Activated CD4-positive, alpha-beta memory T cell treated with anti-CD3 and anti-CD28 coated beads for 36 hours (primary cell): Measurements from ENCODE around the gene ASMT. TPM values are rescaled to one million over a fixed set of nuclear protein-coding genes. Genes with fewer than 3 reads are reported as not detected.
"Not testable (repeated sequence)": the region's sequence is repeated elsewhere in the genome, so short reads cannot be mapped to it uniquely, and the experiment has no call there.

Experiments
- CTCF ChIA-PET: fragments of 350-600 bp; sonication (Branson Sonifier 250); formaldehyde crosslinking; loops from one replicate; lab custom pipeline; 2021; ENCODE audit warnings: antibody characterized with exemption, inconsistent platforms; lab: Charles Lee
- POLR2A ChIA-PET: fragments of 350-600 bp; sonication (Branson Sonifier 250); formaldehyde crosslinking; loops from one replicate; lab custom pipeline; 2021; ENCODE audit warnings: antibody characterized with exemption; lab: Charles Lee
- DNase-seq: peaks from one replicate; pipeline ENCODE4 v3.0.0-alpha.2; 2020
- H3K27ac Mint-ChIP-seq: one replicate; pipeline ENCODE4 v1.8.0; 2021; ENCODE audit warnings: mixed read lengths
- H3K27me3 Mint-ChIP-seq: one replicate; pipeline ENCODE4 v1.8.0; 2021; ENCODE audit warnings: mixed read lengths
- H3K36me3 Mint-ChIP-seq: one replicate; pipeline ENCODE4 v1.8.0; 2021; ENCODE audit warnings: mixed read lengths
- H3K4me1 Mint-ChIP-seq: one replicate; pipeline ENCODE4 v1.8.0; 2021; ENCODE audit warnings: low read depth, mixed read lengths
- H3K4me3 Mint-ChIP-seq: one replicate; pipeline ENCODE4 v1.8.0; 2021; ENCODE audit warnings: mild to moderate bottlenecking, mixed read lengths
- H3K9me3 Mint-ChIP-seq: one replicate; pipeline ENCODE4 v1.8.0; 2021; ENCODE audit warnings: mixed read lengths
- intact Hi-C: fragments of 100-400 bp; cut with micrococcal nuclease; formaldehyde crosslinking; loops from one replicate; pipeline ENCODE4 v1.15.1; 2023
- total RNA-seq, 2 experiments: library from RNA; stranded (reverse); gene quantifications; one replicate each; pipeline ENCODE4 v1.2.3, GENCODE V29; 2021

The ASMT gene
- total RNA-seq, 2 experiments from 2014 or later = 0.52 to 1.1 TPM

GRCh38 chrX:1623691-1624090 lies 8.8 kb downstream of the ASMT start:
- CTCF ChIA-PET = no interaction called here
- POLR2A ChIA-PET = no interaction called here
- Mint-ChIP-seq H3K9me3 (no peaks in the 10 kb centered on the region), H3K36me3 (no peaks in the 10 kb centered on the region), H3K27me3 (no peaks in the 10 kb centered on the region), H3K27ac (no peak overlapping the region), H3K4me3 (no peak overlapping the region), H3K4me1 (peaks cover 13% of the 10 kb centered on the region)
- intact Hi-C loops = no loop called here
- DNase-seq = no peak

- intact Hi-C loops, H3K9me3 Mint-ChIP-seq, H3K27ac Mint-ChIP-seq, H3K36me3 Mint-ChIP-seq, H3K4me3 Mint-ChIP-seq, POLR2A ChIA-PET, CTCF ChIA-PET, H3K27me3 Mint-ChIP-seq: not testable (repeated sequence)
- peak; percentile 59 for DNase-seq
- H3K4me1 Mint-ChIP-seq = peaks cover 13% of the 10 kb centered on the region
Observed at GRCh38 chrX:1624158-1624860, 9.4 kb downstream of the ASMT start.

- H3K4me3 Mint-ChIP-seq, H3K27ac Mint-ChIP-seq, POLR2A ChIA-PET, intact Hi-C loops, H3K27me3 Mint-ChIP-seq, H3K36me3 Mint-ChIP-seq, H3K9me3 Mint-ChIP-seq, CTCF ChIA-PET: not testable (repeated sequence)
- peaks cover 13% of the 10 kb centered on the region for H3K4me1 Mint-ChIP-seq
- peak; percentile 19 for DNase-seq
Observed at GRCh38 chrX:1624861-1625215, 10.0 kb downstream of the ASMT start.

GRCh38 chrX:1629244-1629643 lies 14.4 kb downstream of the ASMT start:
- intact Hi-C loops = no loop called here
- H3K27me3 Mint-ChIP-seq = no peaks in the 10 kb centered on the region
- no peaks in the 10 kb centered on the region for H3K9me3 Mint-ChIP-seq
- ChIA-PET POLR2A (no interaction called here), CTCF (no interaction called here)
- H3K4me3 Mint-ChIP-seq = no peak overlapping the region
- no peaks in the 10 kb centered on the region for H3K36me3 Mint-ChIP-seq
- no peak for DNase-seq
- no peak overlapping the region for H3K27ac Mint-ChIP-seq
- H3K4me1 Mint-ChIP-seq = no peaks in the 10 kb centered on the region

- DNase-seq = no peak
- H3K9me3 Mint-ChIP-seq = peaks cover 10% of the 10 kb centered on the region
- intact Hi-C loops = no loop called here
- no peak overlapping the region for H3K4me3 Mint-ChIP-seq
- POLR2A ChIA-PET = no interaction called here
- CTCF ChIA-PET = no interaction called here
- H3K4me1 Mint-ChIP-seq = peaks cover 3% of the 10 kb centered on the region
- H3K36me3 Mint-ChIP-seq = no peaks in the 10 kb centered on the region
- H3K27ac Mint-ChIP-seq = no peak overlapping the region
- peaks cover 10% of the 10 kb centered on the region for H3K27me3 Mint-ChIP-seq
Observed at GRCh38 chrX:1646009-1646408, 31.1 kb downstream of the ASMT start.

- POLR2A ChIA-PET = no interaction called here
- peaks cover 6% of the 10 kb centered on the region for H3K4me1 Mint-ChIP-seq
- CTCF ChIA-PET = no interaction called here
- H3K9me3 Mint-ChIP-seq = peaks cover 10% of the 10 kb centered on the region
- no peak overlapping the region for H3K4me3 Mint-ChIP-seq
- DNase-seq = no peak
- intact Hi-C loops = no loop called here
- H3K36me3 Mint-ChIP-seq = no peaks in the 10 kb centered on the region
- no peak overlapping the region for H3K27ac Mint-ChIP-seq
- H3K27me3 Mint-ChIP-seq = peaks cover 10% of the 10 kb centered on the region
Observed at GRCh38 chrX:1649621-1650020, 34.8 kb downstream of the ASMT start.

- intact Hi-C loops = loop anchor here (1.0 kb wide), 1 partner anchor 941 kb away; no protein-coding TSS in a partner anchor
- H3K4me3 Mint-ChIP-seq, H3K27me3 Mint-ChIP-seq, H3K36me3 Mint-ChIP-seq, H3K9me3 Mint-ChIP-seq, H3K4me1 Mint-ChIP-seq, H3K27ac Mint-ChIP-seq, POLR2A ChIA-PET, CTCF ChIA-PET: not testable (repeated sequence)
- peak; percentile 44 for DNase-seq
Observed at GRCh38 chrX:1652011-1652811, 37.4 kb downstream of the ASMT start.

GRCh38 chrX:1656379-1656778 lies 41.5 kb downstream of the ASMT start:
- Mint-ChIP-seq H3K4me1 (peaks cover 26% of the 10 kb centered on the region), H3K36me3 (peaks cover 4% of the 10 kb centered on the region), H3K27me3 (no peaks in the 10 kb centered on the region), H3K9me3 (no peaks in the 10 kb centered on the region), H3K27ac (peak overlapping the region; percentile 100), H3K4me3 (no peak overlapping the region)
- no peak for DNase-seq
- ChIA-PET POLR2A (no interaction called here), CTCF (no interaction called here)
- intact Hi-C loops = loop anchor here (5.0 kb wide), 1 partner anchor 409 kb away; no protein-coding TSS in a partner anchor

- intact Hi-C loops = loop anchor here (1.0 to 5.0 kb wide), 2 partner anchors 204 to 410 kb away; no protein-coding TSS in a partner anchor
- H3K27me3 Mint-ChIP-seq = no peaks in the 10 kb centered on the region
- no peaks in the 10 kb centered on the region for H3K9me3 Mint-ChIP-seq
- peak; percentile 82 for DNase-seq
- H3K36me3 Mint-ChIP-seq = peaks cover 4% of the 10 kb centered on the region
- POLR2A ChIA-PET = no interaction called here
- H3K4me3 Mint-ChIP-seq = peak overlapping the region; percentile 97
- peak overlapping the region; percentile 100 for H3K27ac Mint-ChIP-seq
- peaks cover 27% of the 10 kb centered on the region for H3K4me1 Mint-ChIP-seq
- CTCF ChIA-PET = no interaction called here
Observed at GRCh38 chrX:1657367-1658070, 42.7 kb downstream of the ASMT start.

- Mint-ChIP-seq H3K27me3 (no peaks in the 10 kb centered on the region), H3K36me3 (peaks cover 4% of the 10 kb centered on the region), H3K27ac (peak overlapping the region; percentile 100), H3K9me3 (no peaks in the 10 kb centered on the region), H3K4me3 (peak overlapping the region; percentile 97), H3K4me1 (peaks cover 28% of the 10 kb centered on the region)
- ChIA-PET CTCF (no interaction called here), POLR2A (no interaction called here)
- peak; percentile 36 for DNase-seq
- intact Hi-C loops = loop anchor here (5.0 kb wide), 1 partner anchor 411 kb away; no protein-coding TSS in a partner anchor
Observed at GRCh38 chrX:1658071-1658491, 43.2 kb downstream of the ASMT start.

GRCh38 chrX:1659664-1660461 lies 45.0 kb downstream of the ASMT start:
- POLR2A ChIA-PET = no interaction called here
- intact Hi-C loops = loop anchor here (2.0 to 10.0 kb wide), 7 partner anchors 77 to 1341 kb away; partner anchors contain the start of genes CD99, DHRSX, GTPBP6 and SLC25A6
- Mint-ChIP-seq H3K9me3 (no peaks in the 10 kb centered on the region), H3K36me3 (peaks cover 9% of the 10 kb centered on the region), H3K4me3 (peak overlapping the region; percentile 97), H3K4me1 (peaks cover 41% of the 10 kb centered on the region), H3K27me3 (no peaks in the 10 kb centered on the region), H3K27ac (peak overlapping the region; percentile 24)
- no peak for DNase-seq
- CTCF ChIA-PET = no interaction called here
